H1 (cell line): ENCODE measurements around the gene DNTT. TPM values are rescaled to one million over a fixed set of nuclear protein-coding genes. Genes with fewer than 3 reads are reported as not detected.

Source experiments
- CTCF ChIA-PET: fragments of 300-600 bp; sonication (Branson Sonifier 250); formaldehyde crosslinking; loops from one replicate; lab custom pipeline; 2021; ENCODE audit not compliant: partially characterized antibody; lab: Charles Lee
- POLR2A ChIA-PET: fragments of 300-600 bp; sonication (Branson Sonifier 250); formaldehyde crosslinking; loops from one replicate; lab custom pipeline; 2021; ENCODE audit warnings: inconsistent platforms; ENCODE audit not compliant: partially characterized antibody; lab: Charles Lee
- DNase-seq, 2 experiments: peaks; one replicate each; pipeline versions ENCODE4 v3.0.0 to v3.0.0-alpha.2; 2010 to 2022; ENCODE audit warnings: low spot score in 2 of 2, low read depth in 1 of 2, mixed read lengths in 1 of 2
- FAIRE-seq: peaks from 2 replicates; lab custom pipeline; 2011; peaks lifted over from hg19 to GRCh38; lab: Jason Lieb, UNC
- H2AFZ ChIP-seq: 2 replicates; pipeline ENCODE4 v1.8.1; 2012; ENCODE audit warnings: low read length, inconsistent platforms
- H2AK5ac ChIP-seq: 2 replicates; pipeline ENCODE4 v1.6.1; 2013; ENCODE audit warnings: low read depth, low read length
- H2BK120ac ChIP-seq: replicated peaks from 2 replicates; pipeline ENCODE3; 2013; ENCODE audit warnings: low read depth, low read length, inconsistent platforms
- H2BK12ac ChIP-seq: 2 replicates; pipeline ENCODE4 v1.6.1; 2013; ENCODE audit warnings: low read depth, low read length
- H2BK15ac ChIP-seq: 2 replicates; pipeline ENCODE4 v1.6.1; 2013; ENCODE audit warnings: low read length
- H2BK20ac ChIP-seq: 2 replicates; pipeline ENCODE4 v1.6.1; 2013; ENCODE audit warnings: low read length
- H2BK5ac ChIP-seq: 2 replicates; pipeline ENCODE4 v1.6.1; 2013; ENCODE audit warnings: low read depth, low read length
- H3K14ac ChIP-seq: 2 replicates; pipeline ENCODE4 v1.6.1; 2013; ENCODE audit warnings: inconsistent platforms; ENCODE audit not compliant: insufficient read length
- H3K18ac ChIP-seq: 2 replicates; pipeline ENCODE4 v1.6.1; 2013; ENCODE audit warnings: low read length; ENCODE audit errors: extremely low read depth
- H3K23ac ChIP-seq: 2 replicates; pipeline ENCODE4 v1.6.1; 2013; ENCODE audit warnings: inconsistent platforms; ENCODE audit not compliant: insufficient read length
- H3K23me2 ChIP-seq: 2 replicates; pipeline ENCODE4 v1.6.1; 2013; ENCODE audit warnings: low read depth, low read length
- H3K27ac ChIP-seq: 2 replicates; pipeline ENCODE4 v1.6.1; 2011; ENCODE audit warnings: low read depth, low read length, inconsistent platforms
- H3K27me3 ChIP-seq, 4 experiments: replicated peaks in 1 of 4; 1 replicate in 1 of 4; 2 replicates in 3 of 4; pipeline versions ENCODE4 v1.6.1 to v1.8.1; 2011 to 2013; ENCODE audit warnings: low read length in 3 of 4, mild to moderate bottlenecking in 3 of 4, inconsistent platforms in 2 of 4, mixed read lengths in 2 of 4, moderate library complexity in 1 of 4; ENCODE audit not compliant: control insufficient read depth in 3 of 4, insufficient read depth in 3 of 4; ENCODE audit errors: extremely low read depth in 1 of 4
- H3K36me3 ChIP-seq, 4 experiments: 2 replicates each; pipeline versions ENCODE4 v1.6.1 to v1.8.1; 2011 to 2013; ENCODE audit warnings: mild to moderate bottlenecking in 4 of 4, low read length in 3 of 4, moderate library complexity in 2 of 4, control low read depth in 1 of 4, inconsistent platforms in 1 of 4; ENCODE audit not compliant: insufficient read depth in 4 of 4, control insufficient read depth in 2 of 4
- H3K4ac ChIP-seq: replicated peaks from 2 replicates; pipeline ENCODE3; 2013; ENCODE audit warnings: low read length, low read depth, mixed read lengths, inconsistent platforms; ENCODE audit not compliant: insufficient read length
- H3K4me1 ChIP-seq, 4 experiments: replicated peaks in 1 of 4; 1 replicate in 1 of 4; 2 replicates in 3 of 4; pipeline versions ENCODE4 v1.6.1 to v1.8.1; 2011 to 2013; ENCODE audit warnings: low read length in 3 of 4, inconsistent platforms in 2 of 4, mixed read lengths in 1 of 4; ENCODE audit not compliant: insufficient read depth in 4 of 4, control insufficient read depth in 3 of 4
- H3K4me2 ChIP-seq, 2 experiments: 2 replicates each; pipeline versions ENCODE4 v1.6.1 to v1.8.1; 2011 to 2013; ENCODE audit warnings: low read depth in 2 of 2, low read length in 2 of 2, control low read depth in 1 of 2, inconsistent platforms in 1 of 2, mild to moderate bottlenecking in 1 of 2; ENCODE audit not compliant: insufficient read depth in 1 of 2
- H3K4me3 ChIP-seq, 4 experiments: fragments of 200-600, 300-600 bp in 1 of 4; sonication (generic), shearing (Covaris generic), sonication (Bioruptor Twin) in 1 of 4; 2 replicates each; pipeline versions ENCODE4 v1.5.1 to v1.8.1; 2011 to 2016; ENCODE audit warnings: low read length in 4 of 4, low read depth in 3 of 4, control low read depth in 2 of 4, inconsistent platforms in 2 of 4, mild to moderate bottlenecking in 2 of 4, mixed read lengths in 1 of 4, moderate library complexity in 1 of 4; ENCODE audit not compliant: insufficient read depth in 2 of 4; ENCODE audit errors: extremely low read depth in 1 of 4
- H3K56ac ChIP-seq: replicated peaks from 2 replicates; pipeline ENCODE3; 2013; ENCODE audit warnings: low read depth, mild to moderate bottlenecking, mixed read lengths, low read length, inconsistent platforms; ENCODE audit not compliant: insufficient read length
- H3K79me1 ChIP-seq: 2 replicates; pipeline ENCODE4 v1.6.1; 2013; ENCODE audit warnings: low read depth, low read length, control low read depth
- H3K79me2 ChIP-seq, 2 experiments: 2 replicates each; pipeline versions ENCODE4 v1.6.1 to v1.8.1; 2012 to 2013; ENCODE audit warnings: low read length in 2 of 2, mild to moderate bottlenecking in 2 of 2, inconsistent platforms in 1 of 2; ENCODE audit not compliant: insufficient read depth in 2 of 2, control insufficient read depth in 1 of 2
- H3K9ac ChIP-seq, 4 experiments: replicated peaks in 1 of 4; 1 replicate in 1 of 4; 2 replicates in 3 of 4; pipeline versions ENCODE4 v1.6.1 to v1.8.1; 2011 to 2013; ENCODE audit warnings: low read depth in 3 of 4, low read length in 3 of 4, control low read depth in 2 of 4, mild to moderate bottlenecking in 2 of 4, moderate library complexity in 2 of 4, inconsistent platforms in 1 of 4; ENCODE audit errors: extremely low read depth in 1 of 4
- H3K9me3 ChIP-seq, 2 experiments: 2 replicates each; pipeline versions ENCODE4 v1.6.1 to v1.8.1; 2012 to 2013; ENCODE audit warnings: mild to moderate bottlenecking in 2 of 2, moderate library complexity in 2 of 2, control low read depth in 1 of 2, inconsistent platforms in 1 of 2, low read depth in 1 of 2, low read length in 1 of 2, mixed read lengths in 1 of 2; ENCODE audit not compliant: insufficient read depth in 2 of 2
- H4K20me1 ChIP-seq, 2 experiments: replicated peaks in 1 of 2; 2 replicates each; pipeline versions ENCODE3 to v1.8.1; 2011 to 2013; ENCODE audit warnings: inconsistent platforms in 2 of 2, low read length in 2 of 2, mild to moderate bottlenecking in 1 of 2; ENCODE audit not compliant: insufficient read depth in 2 of 2, control insufficient read depth in 1 of 2
- H4K5ac ChIP-seq: 2 replicates; pipeline ENCODE4 v1.6.1; 2013; ENCODE audit warnings: low read length, low read depth, mixed read lengths, inconsistent platforms; ENCODE audit not compliant: insufficient read length
- H4K8ac ChIP-seq: 2 replicates; pipeline ENCODE4 v1.8.0; 2013; ENCODE audit warnings: mild to moderate bottlenecking, moderate library complexity, low read length, inconsistent platforms; ENCODE audit not compliant: insufficient read depth; ENCODE audit errors: extremely low read depth
- H4K91ac ChIP-seq: replicated peaks from 2 replicates; pipeline ENCODE3; 2013; ENCODE audit warnings: low read length, mixed read lengths, inconsistent platforms; ENCODE audit not compliant: insufficient read length
- ASH2L ChIP-seq: fragments of 200-600, 300-600 bp; sonication (generic); IDR thresholded peaks from one replicate; pipeline ENCODE4 v1.7.1; 2017; ENCODE audit warnings: low read length
- CEBPB ChIP-seq: IDR thresholded peaks from 2 replicates; pipeline ENCODE4 v1.6.1; 2012; ENCODE audit warnings: low read depth, low read length
- EZH2 ChIP-seq: fragments of 200-600 bp; sonication (generic); IDR thresholded peaks from 2 replicates; pipeline ENCODE4 v1.7.1; 2012; ENCODE audit warnings: low read depth, mild to moderate bottlenecking, moderate library complexity, low read length, inconsistent platforms; ENCODE audit not compliant: severe bottlenecking
- JUN ChIP-seq: IDR thresholded peaks from 2 replicates; pipeline ENCODE4 v1.6.1; 2011; ENCODE audit warnings: low read depth, mild to moderate bottlenecking, improper control_type of control experiment, low read length
- NANOG ChIP-seq: IDR thresholded peaks from 2 replicates; pipeline ENCODE4 v1.6.1; 2011; ENCODE audit warnings: low read length, low read depth, mild to moderate bottlenecking, inconsistent platforms; ENCODE audit not compliant: insufficient read depth, poor library complexity, severe bottlenecking
- POU5F1 ChIP-seq: IDR thresholded peaks from 2 replicates; pipeline ENCODE4 v1.6.1; 2011; ENCODE audit warnings: low read depth, mild to moderate bottlenecking, low read length, moderate library complexity
- RAD21 ChIP-seq, 2 experiments: IDR thresholded peaks in 1 of 2; conservative IDR thresholded peaks in 1 of 2; 2 replicates each; pipeline ENCODE4 v1.6.1; 2011; ENCODE audit warnings: low read depth in 2 of 2, low read length in 2 of 2, improper control_type of control experiment in 1 of 2, inconsistent platforms in 1 of 2, mild to moderate bottlenecking in 1 of 2, moderate library complexity in 1 of 2
- RBBP5 ChIP-seq: IDR thresholded peaks from 2 replicates; pipeline ENCODE4 v1.7.1; 2012; ENCODE audit warnings: low read depth, mild to moderate bottlenecking, inconsistent platforms, low read length, moderate library complexity, borderline replicate concordance
- RXRA ChIP-seq: IDR thresholded peaks from 2 replicates; pipeline ENCODE4 v1.6.1; 2011; ENCODE audit warnings: low read depth, mild to moderate bottlenecking, low read length, moderate library complexity; ENCODE audit not compliant: insufficient read depth
- TAF1 ChIP-seq: IDR thresholded peaks from 2 replicates; pipeline ENCODE4 v1.6.1; 2011; ENCODE audit warnings: mild to moderate bottlenecking, low read depth, low read length
- WGBS, 2 experiments: shearing (Covaris generic) in 1 of 2; methylation state at CpG; one replicate each; pipeline versions ENCODE4 v1.1.6 to v1.1.7; 2013 to 2015; ENCODE audit warnings: low lambda C conversion rate in 2 of 2, mixed read lengths in 2 of 2, inconsistent platforms in 1 of 2, low coverage in 1 of 2, missing lambda C conversion rate in 1 of 2; ENCODE audit not compliant: insufficient replicate concordance in 2 of 2, insufficient coverage in 1 of 2, insufficient read length in 1 of 2; ENCODE audit errors: extremely low coverage in 1 of 2, missing lambda C conversion rate in 1 of 2; 5-methylcytosine and 5-hydroxymethylcytosine counted together
- polyA plus RNA-seq, 7 experiments: library from polyadenylated mRNA; depleted of rRNA in 3 of 7; stranded (reverse) in 5 of 7; unstranded in 2 of 7; fragments of >200 nt in 5 of 7; fragments of 200-250 nt in 2 of 7; gene quantifications; 1 replicate in 5 of 7; 2 replicates in 1 of 7; 4 replicates in 1 of 7; pipeline versions ENCODE4 v1.2.1 to v1.2.3, GENCODE V29; 2011 to 2013; ENCODE audit warnings: missing spikeins in 2 of 7, mixed read lengths in 2 of 7
- total RNA-seq: library from RNA; stranded (reverse); fragmentation: NEBNext Ultra II Directional; extraction: Animal tissue kit (Norgen Biotek cat#: 25700); gene quantifications from 2 replicates; pipeline ENCODE4 v1.2.1, GENCODE V29; 2021
- TF ChIP-seq, protein P1 (sequence below), 3 experiments: IDR thresholded peaks; 1 replicate in 2 of 3; 2 replicates in 1 of 3; pipeline versions ENCODE4 v1.5.1 to v1.6.1; 2011; ENCODE audit warnings: low read length in 3 of 3, mild to moderate bottlenecking in 3 of 3, inconsistent platforms in 2 of 3, low read depth in 1 of 3, moderate library complexity in 1 of 3; ENCODE audit not compliant: insufficient read depth in 1 of 3; ENCODE audit errors: control extremely low read depth in 1 of 3

The DNTT gene
- total and polyA plus RNA-seq, 2 of the 8 experiments (the other 6 are each of a cell fraction or from before 2014, with no cell fraction given) = not detected

DNA sequence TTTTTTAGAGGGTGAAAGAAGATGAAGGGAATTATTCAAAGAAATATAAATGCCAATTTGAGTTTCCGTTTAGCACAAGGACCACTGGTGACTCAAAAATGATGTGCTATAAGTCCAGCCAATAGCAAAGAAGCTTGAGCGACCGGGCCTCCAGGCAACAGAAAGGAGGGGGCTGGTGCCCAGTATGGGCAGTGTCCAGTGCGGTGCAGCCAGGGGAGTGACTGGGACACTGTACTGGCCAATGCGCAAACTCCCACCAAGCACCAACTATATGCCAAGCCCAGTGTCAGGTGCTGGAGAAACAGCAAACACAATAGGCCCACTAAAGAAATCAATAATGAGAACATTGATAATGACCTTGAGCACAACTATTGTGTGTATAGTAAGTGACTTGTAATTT, 64.7 kb downstream of the DNTT start:
- Histone ChIP-seq H3K79me2 (no peaks in the 10 kb centered on the region), H4K5ac (no peak overlapping the region), H2BK120ac (no peak overlapping the region), H2BK20ac (no peak overlapping the region), H3K27me3 (no peaks in the 10 kb centered on the region; a peak in 1 of 7 replicates), H3K36me3 (no peaks in the 10 kb centered on the region), H3K4me3 (no peak overlapping the region), H3K4me1 (peaks cover 0 to 2% (median 0%) of the 10 kb centered on the region in 4 experiments; a peak in 3 of 7 replicates), H3K4me2 (no peak overlapping the region), H2BK12ac (no peak overlapping the region), H3K14ac (no peak overlapping the region), H4K91ac (no peak overlapping the region), H3K4ac (no peak overlapping the region), H2AFZ (no peak overlapping the region), H2AK5ac (no peak overlapping the region), H3K27ac (no peak overlapping the region), H3K56ac (no peak overlapping the region), H2BK15ac (no peak overlapping the region), H3K9ac (no peak overlapping the region), H3K9me3 (no peaks in the 10 kb centered on the region), H3K23ac (no peak overlapping the region), H4K20me1 (no peaks in the 10 kb centered on the region), H4K8ac (peak overlapping the region; percentile 53; the same call in 1 of the 2 replicates), H3K18ac (no peak overlapping the region), H3K23me2 (no peaks in the 10 kb centered on the region), H3K79me1 (no peaks in the 10 kb centered on the region), H2BK5ac (no peak overlapping the region)
- DNase-seq = no peak
- POLR2A ChIA-PET = no interaction called here
- CTCF ChIA-PET = interaction anchor here (2.1 to 12.6 kb wide), 5 partner anchors 7 to 142 kb away, joined by 6 to 197 read pairs (median 34); partner anchors contain the start of gene TLL2
- 96% methylated on average over 5 of the region's 5 CpGs; no CpG with 5 or more reads in 1 of the 2 experiments for WGBS, 2 experiments
- no peak for FAIRE-seq
- TF ChIP-seq CEBPB (no peak), RAD21 (IDR thresholded peaks at IDR 0.05 in 1 of 2, conservative IDR thresholded peaks at IDR 0.05 in 1 of 2; ENCODE audit: low read depth in 2 of 2, low read length in 2 of 2) (no peak), JUN (no peak), RXRA (no peak), TAF1 (no peak), EZH2 (no peak), ASH2L (no peak), POU5F1 (no peak), RBBP5 (no peak), NANOG (no peak)
- TF ChIP-seq, protein P1, sequence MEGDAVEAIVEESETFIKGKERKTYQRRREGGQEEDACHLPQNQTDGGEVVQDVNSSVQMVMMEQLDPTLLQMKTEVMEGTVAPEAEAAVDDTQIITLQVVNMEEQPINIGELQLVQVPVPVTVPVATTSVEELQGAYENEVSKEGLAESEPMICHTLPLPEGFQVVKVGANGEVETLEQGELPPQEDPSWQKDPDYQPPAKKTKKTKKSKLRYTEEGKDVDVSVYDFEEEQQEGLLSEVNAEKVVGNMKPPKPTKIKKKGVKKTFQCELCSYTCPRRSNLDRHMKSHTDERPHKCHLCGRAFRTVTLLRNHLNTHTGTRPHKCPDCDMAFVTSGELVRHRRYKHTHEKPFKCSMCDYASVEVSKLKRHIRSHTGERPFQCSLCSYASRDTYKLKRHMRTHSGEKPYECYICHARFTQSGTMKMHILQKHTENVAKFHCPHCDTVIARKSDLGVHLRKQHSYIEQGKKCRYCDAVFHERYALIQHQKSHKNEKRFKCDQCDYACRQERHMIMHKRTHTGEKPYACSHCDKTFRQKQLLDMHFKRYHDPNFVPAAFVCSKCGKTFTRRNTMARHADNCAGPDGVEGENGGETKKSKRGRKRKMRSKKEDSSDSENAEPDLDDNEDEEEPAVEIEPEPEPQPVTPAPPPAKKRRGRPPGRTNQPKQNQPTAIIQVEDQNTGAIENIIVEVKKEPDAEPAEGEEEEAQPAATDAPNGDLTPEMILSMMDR (IDR thresholded peaks at IDR 0.05; ENCODE audit: control extremely low read depth in 1 of 3, insufficient read depth in 1 of 3, low read depth in 1 of 3, low read length in 3 of 3) = no peak
